HG02852 (cell line): ENCODE measurements around the gene MINAR2.

ENCODE experiments used
- ATAC-seq: cut with Tn5 transposase; IDR thresholded peaks from one replicate; pipeline ENCODE4 v1.9.1; 2021; ENCODE audit warnings: mild to moderate bottlenecking, moderate library complexity; ENCODE audit not compliant: unreplicated experiment

MINAR2 gene

GRCh38 chr5:129747572-129748407 is at the start of gene MINAR2:
MINAR2 (plus strand) TSS chr5:129748094; CDS start chr5:129748191, 97 bp downstream.
- peak; percentile 87 for ATAC-seq

DNA sequence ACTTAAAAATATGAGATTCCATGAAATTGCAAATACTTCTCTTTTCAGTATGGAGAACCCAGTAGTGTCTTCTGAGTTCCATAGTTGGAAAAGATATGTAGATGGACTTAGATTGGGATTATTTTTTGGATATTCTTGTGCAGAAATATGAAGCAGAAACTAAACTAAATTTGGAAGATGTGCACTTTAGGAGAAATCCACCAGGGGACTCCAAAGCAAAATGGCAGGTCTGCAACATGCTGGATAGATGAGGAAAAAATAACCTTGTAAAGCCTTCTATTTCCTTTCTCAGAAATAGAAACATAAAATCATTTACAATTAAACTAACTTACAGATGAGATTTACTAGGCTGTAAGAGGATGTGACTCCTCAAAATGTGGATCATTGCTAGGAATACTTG is 49.2 kb upstream of the MINAR2 start:
- ATAC-seq: no peak

GRCh38 chr5:129716235-129716634 is 31.7 kb upstream of the MINAR2 start:
- ATAC-seq: no peak

GRCh38 chr5:129716651-129717050 is 31.2 kb upstream of the MINAR2 start:
- no peak for ATAC-seq

GRCh38 chr5:129717751-129718310 is 30.1 kb upstream of the MINAR2 start:
- no peak for ATAC-seq

GRCh38 chr5:129718471-129719090 is 29.3 kb upstream of the MINAR2 start:
- no peak for ATAC-seq

GRCh38 chr5:129724222-129724621 is 23.7 kb upstream of the MINAR2 start:
- no peak for ATAC-seq

GRCh38 chr5:129724647-129725046 is 23.2 kb upstream of the MINAR2 start:
- ATAC-seq: no peak

- no peak for ATAC-seq
These were observed 8.1 kb upstream of the MINAR2 start for GRCh38 chr5:129739773-129740172.

DNA sequence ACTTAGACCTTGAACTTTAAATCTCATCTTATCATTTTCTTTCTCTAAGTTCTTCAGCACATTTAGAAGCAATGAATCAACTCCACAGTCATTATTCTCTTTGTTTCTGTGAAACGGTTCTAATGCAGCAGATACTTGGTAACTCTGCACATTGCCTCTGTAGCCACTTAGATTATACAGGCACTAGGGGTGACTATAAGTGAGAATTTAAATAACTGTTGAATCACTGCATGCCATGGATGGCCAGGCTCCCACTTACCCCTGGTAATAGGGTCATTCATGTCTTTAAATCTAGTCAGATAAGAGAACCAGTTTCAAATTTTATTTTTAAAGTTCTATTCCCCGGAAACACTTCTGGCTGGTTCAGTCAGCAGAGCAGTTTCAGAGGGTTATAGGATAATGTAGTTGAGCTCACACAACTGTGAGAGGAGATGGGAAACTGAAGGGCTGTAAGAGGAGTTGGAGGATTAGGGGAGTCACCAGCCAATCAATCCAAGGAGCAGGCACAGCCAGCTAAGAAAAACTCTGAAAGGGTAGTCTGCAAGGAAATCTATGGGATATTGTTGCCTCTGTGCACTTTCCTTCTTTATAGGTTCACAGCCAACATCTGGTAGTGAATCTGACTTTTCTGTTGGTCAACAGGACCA is 4.2 kb upstream of the MINAR2 start:
- ATAC-seq: no peak

- ATAC-seq: no peak
These were observed 1.9 kb upstream of the MINAR2 start for GRCh38 chr5:129745997-129746396.

GRCh38 chr5:129746876-129747275 is 1.0 kb upstream of the MINAR2 start:
- no peak for ATAC-seq

GRCh38 chr5:129748913-129749880 is 1.3 kb downstream of the MINAR2 start:
- ATAC-seq: no peak

DNA sequence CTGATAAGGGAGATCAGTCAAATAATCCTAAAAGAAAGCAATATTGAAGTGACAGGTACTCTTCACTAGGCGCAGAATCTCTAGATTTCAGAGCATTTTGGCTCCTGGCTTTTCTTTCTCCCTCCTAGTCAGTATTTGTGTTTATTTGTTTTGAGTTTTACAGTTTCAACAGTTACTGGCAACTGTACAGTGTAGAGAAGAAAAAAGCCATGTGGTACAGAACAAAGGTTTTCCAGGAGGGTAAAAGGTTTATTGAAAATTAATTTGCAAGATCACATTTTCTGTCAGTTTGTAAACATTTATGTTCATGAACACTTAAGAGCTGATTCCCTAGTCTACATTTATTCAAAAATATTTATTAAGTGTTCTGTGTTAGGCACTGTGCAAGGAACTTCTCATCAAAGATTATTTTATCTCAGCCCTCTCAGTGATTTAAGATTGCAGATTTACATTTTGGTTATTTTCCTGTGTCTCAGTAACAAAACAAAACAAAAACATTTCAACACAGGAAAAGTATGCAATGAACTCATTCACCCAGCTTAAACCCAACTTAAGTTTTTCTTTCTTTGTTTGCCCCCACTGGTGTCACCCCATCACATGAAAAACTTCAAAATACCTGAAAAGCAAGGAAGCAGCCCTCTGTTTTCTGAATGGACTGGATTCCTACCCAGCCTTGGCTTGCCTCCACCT is 12.9 kb downstream of the MINAR2 start:
- no peak for ATAC-seq

- no peak for ATAC-seq
These were observed 15.8 kb downstream of the MINAR2 start for GRCh38 chr5:129763651-129764050.

GRCh38 chr5:129766798-129767197 is 18.9 kb downstream of the MINAR2 start:
- ATAC-seq: no peak

GRCh38 chr5:129767927-129768380 is 20.1 kb downstream of the MINAR2 start:
- ATAC-seq: peak; percentile 91

GRCh38 chr5:129768735-129769134 is 20.8 kb downstream of the MINAR2 start:
- no peak for ATAC-seq

DNA sequence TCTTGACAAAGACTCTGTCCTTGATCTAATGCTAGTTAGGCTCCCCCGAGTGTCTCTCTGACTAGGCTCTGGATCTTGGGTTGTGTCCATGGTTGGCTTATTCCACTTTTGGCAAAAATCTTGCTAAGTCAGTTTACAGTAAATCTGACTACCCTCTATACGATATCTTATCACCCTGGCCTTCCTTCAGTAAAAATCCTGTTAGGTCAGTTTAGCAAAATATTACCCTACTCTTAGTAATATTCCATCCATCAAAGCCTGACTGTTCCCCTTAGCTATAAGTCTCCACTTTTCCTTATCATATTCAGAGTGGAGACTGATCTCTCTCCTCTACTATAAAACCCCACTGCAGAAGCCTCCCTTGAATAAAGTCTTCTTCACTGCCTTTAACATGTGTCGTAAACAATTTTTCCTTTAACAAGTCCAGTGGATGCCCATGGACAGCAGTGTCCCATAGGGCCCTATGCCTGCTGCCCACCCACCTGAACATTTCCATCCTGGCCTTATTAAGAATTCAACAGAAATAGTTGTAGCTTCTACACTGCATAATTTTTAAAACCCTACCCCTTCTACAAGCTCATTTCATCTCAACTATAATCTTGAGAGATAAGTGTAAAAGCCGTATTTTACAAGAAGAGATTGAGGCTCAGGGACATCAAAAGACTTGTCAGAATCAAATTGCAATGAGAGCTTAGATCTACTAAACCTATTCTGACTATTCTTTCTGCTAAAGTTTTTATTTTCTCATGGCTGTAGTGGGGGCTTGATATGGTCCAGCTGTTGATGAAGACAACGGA is 22.3 kb downstream of the MINAR2 start:
- no peak for ATAC-seq
